GM18520 (cell line): ENCODE data around the gene ARHGAP6.

ENCODE experiments used
- ATAC-seq: cut with Tn5 transposase; IDR thresholded peaks from one replicate; pipeline ENCODE4 v1.9.1; 2021; ENCODE audit not compliant: unreplicated experiment

ARHGAP6 gene

GRCh38 chrX:11429538-11430085 is 236.1 kb downstream of the ARHGAP6 start:
- no peak for ATAC-seq

DNA sequence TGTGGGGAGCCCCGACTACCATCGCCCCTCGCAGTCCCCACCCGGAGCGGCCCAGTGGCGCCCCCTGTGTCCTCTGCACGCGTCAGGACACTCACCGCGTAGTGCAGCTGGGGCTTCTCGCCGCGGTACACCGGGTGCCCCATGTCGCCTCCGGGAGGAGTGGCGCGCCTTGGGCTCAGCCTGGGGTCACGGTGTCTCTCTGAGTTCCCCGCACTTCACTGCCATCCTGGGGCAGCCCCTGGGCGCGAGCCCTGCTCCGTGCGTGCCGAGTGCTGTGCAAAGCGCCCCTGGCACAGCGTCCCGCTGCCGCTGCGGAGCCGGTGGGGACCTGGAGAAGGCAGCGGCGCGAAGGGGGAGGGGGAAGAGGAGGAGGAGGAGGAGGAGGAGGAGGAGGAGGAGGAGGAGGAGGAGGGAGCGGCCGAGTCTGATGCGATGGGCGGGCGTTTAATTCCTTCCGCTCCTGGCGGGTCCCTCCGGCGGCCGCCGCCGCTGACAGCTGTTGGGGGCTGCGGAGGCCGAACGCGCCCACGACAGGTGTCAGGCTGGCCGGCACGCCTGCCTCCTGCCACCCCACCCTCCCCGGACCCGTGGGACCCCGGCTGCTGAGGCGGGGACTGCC is 238.2 kb downstream of the ARHGAP6 start:
- no peak for ATAC-seq

DNA sequence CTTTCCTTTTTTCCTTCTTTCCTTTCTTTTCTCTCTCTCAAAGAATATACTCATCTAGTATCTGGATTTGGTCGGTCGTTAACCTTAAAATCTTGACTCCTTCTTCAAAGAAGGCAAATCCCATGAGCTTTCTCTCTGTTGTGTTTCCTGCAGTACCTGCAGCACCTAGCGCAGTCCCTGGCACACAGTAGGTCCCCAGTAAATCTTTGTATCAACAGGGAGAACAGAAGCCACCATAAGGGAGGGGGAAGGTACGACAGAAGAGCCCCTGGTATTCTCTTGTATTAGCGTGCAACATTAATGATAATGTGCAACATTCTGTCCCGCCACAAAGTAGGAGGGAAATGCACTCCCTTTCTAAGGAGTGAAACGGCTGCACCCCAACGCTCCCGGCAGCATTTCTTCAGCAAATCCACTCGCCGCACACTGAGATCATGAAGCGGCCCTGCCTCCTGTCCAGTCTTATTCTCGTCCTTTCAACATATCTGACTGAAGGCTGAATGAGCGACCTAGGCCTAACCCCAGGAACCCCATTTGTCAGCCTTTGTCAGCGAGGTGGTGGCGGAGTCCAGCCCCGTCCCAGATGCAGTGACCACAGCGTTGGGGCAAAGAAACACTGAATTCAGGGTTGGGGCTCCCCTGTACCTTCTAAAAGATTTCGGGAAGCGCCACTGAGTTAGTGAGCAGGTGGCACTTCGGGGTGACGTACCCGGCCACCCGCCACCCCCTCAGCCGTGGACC is 238.8 kb downstream of the ARHGAP6 start:
- ATAC-seq: no peak

DNA sequence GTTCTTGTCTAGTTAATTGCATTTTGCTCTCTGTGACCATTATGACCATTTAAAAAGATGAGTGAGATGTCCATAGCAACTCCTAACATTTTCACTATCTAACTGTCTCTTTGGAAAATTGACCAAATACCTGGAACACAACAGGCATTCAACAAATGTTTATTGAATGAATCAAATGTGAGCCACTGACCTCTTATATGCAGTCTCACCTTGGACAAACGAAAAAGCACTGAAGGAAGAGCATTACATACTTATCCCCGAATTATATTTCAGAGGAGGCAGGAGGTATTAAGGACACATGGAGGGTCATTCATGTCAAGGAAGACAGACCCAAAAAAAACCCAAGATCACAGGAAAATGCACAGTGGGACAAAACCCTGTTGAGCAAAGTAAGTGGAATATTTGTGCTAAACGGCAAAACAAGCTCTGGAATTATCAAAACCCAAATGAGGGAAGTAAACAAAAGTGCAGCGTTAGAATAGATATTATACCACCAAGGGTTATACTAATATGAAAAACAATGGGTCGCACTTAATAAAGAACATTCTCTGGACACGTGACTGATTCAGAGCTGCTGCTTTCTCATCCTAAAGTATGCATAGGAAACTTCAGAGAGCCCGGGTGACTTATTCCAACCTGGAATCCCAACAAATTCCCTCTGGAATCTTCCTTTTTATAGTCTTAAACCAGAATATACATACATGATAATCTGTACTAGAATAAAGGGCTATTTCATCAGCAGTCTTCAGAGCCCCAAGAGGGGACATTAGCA is 240.6 kb downstream of the ARHGAP6 start:
- no peak for ATAC-seq

DNA sequence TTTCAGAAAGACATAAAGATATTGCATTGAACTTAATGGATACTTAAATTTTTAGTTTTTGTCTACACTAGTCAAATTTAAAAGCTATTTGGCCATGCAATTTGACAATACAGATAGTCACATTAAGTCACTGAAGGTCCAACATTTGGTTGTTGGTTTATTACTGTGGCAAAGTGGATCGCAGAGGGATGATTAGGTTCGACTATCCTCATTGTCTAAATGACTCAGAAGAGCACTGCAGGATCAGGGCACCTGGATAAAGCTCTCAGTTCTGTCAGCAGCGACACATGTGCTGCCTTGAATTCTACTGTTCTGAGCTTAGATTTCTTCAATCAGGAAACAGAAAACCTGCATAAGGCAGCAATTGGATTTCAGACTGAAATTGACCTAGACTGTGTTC is 241.8 kb downstream of the ARHGAP6 start:
- ATAC-seq: no peak

GRCh38 chrX:11423362-11423818 is 242.3 kb downstream of the ARHGAP6 start:
- peak; percentile 80 for ATAC-seq

- no peak for ATAC-seq
These were observed 243.2 kb downstream of the ARHGAP6 start for GRCh38 chrX:11422525-11422857.

DNA sequence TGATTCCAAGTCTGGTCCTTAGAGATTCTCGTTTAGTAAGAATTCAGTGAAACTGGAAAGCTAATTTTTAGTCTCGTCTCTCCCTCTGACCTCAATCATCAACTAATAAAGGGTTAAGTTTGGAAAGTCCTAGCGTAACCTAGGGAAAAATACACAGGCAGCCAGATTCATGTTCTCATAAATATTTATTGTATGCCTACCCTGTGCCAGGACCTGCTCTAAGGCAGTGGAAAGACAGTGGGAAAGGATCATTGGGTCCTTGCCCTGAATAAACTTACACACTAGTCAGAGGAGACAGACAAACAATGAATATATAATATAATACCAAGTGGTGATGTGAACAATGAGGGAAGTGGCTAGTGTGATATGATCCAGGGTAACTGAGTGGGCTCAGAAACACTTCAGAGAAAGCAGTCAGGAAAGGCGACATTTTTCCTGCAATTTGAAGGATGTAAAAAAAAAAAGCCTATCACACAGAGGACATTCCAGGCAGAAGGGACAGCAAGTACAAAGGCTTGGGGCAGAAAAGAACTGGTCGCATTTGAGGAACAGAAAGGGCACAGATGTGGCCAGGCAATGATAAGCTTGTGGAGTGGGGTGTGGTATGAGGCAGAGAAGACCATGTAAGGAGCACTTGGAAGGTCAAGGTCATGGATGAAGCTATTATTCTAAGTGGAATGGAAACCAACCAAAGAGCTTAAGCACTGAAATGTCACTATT is 243.8 kb downstream of the ARHGAP6 start:
- no peak for ATAC-seq

GRCh38 chrX:11420851-11421250 is 244.9 kb downstream of the ARHGAP6 start:
- no peak for ATAC-seq

DNA sequence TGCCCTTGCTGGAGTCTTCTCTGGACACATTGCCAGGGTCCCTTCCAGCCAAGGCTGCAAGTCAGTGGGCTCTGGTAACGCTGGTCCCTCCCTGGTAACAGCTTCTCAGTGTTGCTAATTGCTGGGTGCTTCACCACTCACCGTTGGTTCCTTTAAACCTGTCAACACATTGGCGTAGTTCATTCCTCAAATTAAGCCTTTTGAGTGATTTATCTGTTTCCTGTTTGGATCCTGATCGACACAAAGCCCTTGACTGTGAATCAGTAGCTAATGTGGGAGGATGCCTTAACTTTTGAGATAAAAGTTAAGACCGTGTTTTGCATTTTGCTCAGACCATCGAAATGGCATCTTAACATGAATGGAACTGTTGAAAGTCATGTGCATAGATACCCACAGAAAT is 246.6 kb downstream of the ARHGAP6 start:
- no peak for ATAC-seq

DNA sequence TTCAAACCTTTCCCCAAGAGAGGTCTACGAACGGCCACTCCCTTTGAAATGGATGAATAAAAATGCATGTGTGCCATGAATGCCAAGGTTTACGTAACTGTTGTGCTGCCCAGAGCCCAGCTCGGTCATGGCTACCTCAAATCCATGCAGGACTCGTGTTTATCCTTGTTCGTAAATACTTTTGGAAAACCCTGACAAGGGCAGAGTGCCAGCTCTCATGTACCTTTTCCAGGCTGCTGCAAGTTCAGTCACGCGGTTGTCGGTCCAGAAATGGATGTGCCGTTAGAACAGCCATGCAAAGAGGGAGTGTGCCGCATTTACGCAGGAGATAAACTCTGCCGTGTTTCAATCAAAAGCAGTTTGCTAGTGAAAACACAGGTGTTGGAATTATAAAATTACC is 249.1 kb downstream of the ARHGAP6 start:
- ATAC-seq: no peak

- ATAC-seq: no peak
These were observed 251.6 kb downstream of the ARHGAP6 start for GRCh38 chrX:11414091-11414490.

DNA sequence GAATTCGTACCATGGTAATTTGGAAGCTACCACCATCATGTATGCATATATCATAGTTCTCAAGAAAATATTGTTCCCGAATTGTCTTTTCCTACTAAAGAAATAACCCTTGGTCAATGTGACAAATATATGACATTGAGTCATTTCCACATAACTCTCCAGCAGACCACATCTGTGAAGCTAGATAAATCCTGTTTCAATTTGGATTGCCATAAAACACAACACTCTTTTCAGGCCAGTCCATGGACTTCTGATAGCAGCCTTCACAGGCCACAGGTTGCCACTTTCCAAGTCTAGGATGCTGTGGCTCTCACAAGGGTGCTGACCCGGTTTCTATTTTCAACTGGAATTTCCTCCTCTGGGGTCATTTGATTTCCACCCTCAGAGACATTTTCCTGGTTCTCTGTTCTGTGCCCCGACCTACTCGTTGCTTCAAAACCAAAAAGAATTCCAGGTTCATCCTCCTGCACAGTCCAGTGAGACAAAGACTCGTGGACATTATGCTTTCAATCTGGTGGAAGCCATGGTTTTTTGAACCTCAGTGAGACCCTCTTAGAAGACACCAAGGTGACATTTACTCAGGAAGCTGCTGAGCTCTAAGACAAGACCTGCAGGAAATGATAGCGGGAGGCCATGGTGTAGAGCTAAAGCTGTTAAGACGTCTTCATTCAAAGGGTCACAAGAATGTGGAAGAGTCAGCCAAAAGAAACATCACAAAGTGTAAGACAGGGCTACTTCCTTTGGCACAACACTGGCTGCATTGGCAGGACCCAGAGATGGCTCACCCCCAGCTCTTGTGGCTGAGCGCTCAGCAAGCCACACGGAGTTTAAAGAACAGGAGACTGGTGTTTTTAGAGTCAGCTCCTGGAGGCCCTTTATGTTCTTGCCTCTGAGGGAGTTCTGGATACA is 252.8 kb downstream of the ARHGAP6 start:
- ATAC-seq: no peak

DNA sequence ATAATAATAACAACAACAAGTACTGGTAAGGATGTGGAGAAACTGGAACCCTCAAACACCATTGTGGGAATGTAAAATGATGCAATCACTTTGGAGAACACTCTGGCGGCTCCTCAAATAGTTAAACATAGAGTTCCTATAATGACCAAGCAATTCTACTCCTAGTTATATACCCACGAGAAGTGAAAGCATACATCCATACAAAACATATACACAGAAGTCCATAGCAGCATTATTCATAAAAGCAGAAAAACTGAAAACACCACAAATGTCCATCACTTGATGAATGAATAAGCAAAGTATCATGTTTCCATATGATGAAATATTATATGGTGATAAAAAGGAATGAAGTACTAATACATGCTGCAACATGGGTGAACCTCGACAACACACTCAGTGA is 255.8 kb downstream of the ARHGAP6 start:
- ATAC-seq: no peak

- no peak for ATAC-seq
These were observed 256.9 kb downstream of the ARHGAP6 start for GRCh38 chrX:11408783-11409182.

GRCh38 chrX:11408109-11408405 is 257.7 kb downstream of the ARHGAP6 start:
- ATAC-seq: no peak

- no peak for ATAC-seq
These were observed 258.2 kb downstream of the ARHGAP6 start for GRCh38 chrX:11407331-11408108.

DNA sequence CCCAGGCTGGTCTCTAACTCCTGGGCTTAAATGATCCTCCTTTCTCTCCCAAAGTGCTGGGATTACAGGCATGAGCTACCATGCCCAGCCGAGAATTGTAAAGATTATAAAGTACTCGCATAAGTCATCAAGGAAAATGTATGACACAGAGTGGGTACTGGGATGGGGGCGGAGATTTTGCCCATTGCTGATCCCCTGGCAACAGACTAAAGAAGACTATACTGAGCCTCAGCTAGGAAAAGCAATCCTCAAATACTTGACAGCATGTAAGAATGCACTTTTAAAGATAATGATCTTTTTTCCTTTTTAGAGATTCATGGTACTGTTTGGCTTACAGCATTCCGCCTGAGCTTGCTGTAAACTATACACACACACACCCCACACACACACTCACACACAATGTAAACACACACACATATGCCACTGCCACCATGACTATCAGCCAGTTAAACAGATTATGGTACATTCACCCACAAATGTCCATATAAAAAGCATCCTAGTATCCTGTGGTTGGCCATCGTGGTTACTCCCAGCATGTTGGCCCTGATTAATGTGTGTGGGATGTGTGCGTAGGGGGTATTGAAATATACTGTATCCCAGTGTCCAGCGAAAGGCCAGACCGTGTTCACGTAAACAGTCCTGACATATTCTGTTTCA is 259.5 kb downstream of the ARHGAP6 start:
- no peak for ATAC-seq

DNA sequence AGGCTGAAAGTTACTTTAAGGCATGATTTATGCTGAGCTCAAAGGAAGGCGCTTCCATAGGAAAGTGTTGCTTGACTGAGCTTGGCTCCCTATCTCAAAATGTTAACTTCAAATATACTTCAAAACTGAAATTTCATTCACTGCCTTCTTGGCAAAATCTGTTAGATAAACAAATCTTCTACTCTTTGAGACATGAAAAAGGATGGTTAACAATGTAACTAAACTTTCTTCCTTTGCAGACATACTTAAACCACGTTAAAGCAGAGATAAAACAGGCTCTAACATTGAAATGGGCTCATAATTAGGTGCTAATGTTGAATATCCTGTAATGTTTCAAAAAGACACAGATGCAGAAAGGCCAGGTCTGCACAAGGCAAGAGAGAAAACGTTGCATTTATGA is 262.1 kb downstream of the ARHGAP6 start:
- no peak for ATAC-seq
